GM21737 (cell line): ENCODE data around the gene KRAS.

Source experiments
- ATAC-seq: cut with Tn5 transposase; IDR thresholded peaks from one replicate; pipeline ENCODE4 v1.9.1; 2021; ENCODE audit warnings: mild to moderate bottlenecking, moderate library complexity; ENCODE audit not compliant: unreplicated experiment

The KRAS gene

GRCh38 chr12:25256826-25257225 is 6.1 kb upstream of the KRAS start:
- ATAC-seq: no peak

GRCh38 chr12:25256005-25256404 is 5.3 kb upstream of the KRAS start:
- ATAC-seq: no peak

DNA sequence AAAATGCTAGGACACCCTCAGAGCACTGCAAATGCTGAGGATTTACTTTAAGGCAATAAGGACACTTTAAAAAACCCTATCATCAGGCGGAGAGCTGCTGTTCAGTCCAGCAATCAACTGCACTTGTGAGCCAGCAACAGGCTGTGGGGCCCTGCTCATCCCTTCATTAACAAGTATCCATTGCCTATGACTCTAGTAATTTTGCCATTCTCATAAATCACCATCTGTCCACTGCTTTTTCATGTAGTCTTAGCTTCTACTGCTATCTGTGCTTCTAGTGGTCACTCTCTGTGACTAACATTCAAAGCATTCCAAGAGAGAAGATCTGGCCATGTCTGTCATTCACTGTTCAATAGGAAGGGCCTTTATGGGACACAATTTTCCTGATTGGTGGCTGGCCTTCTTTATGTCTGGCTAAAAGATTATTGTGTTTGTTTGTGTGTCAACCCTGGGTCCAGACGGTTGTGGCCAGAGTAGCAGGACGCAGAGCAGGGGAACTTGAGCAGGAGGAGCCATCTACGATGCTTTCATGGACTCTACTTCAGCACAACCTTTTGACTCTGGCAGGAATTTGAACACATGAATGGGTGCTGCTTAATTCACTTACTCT is 3.6 kb upstream of the KRAS start:
- ATAC-seq: no peak

- no peak for ATAC-seq
Observed at GRCh38 chr12:25253371-25254068, 2.8 kb upstream of the KRAS start.

DNA sequence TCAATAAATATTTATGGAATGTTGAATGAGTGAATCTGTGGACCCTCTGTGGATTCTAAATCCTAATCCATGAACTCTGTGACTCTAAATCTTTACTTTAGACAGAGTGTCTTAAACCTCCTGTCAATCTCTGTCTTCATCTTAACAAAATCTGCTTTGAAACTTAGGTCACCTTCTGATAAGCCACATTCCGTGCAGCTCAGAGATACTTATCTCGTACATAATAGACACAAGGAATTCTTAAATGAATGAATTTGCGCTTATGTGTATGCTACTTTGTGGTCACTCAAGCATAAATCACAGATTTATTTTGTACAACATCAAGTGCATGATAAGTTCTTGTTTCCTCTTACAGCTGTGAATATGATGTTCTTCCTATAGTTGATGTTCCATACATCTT is 2.2 kb upstream of the KRAS start:
- ATAC-seq: no peak

- ATAC-seq: no peak
Observed at GRCh38 chr12:25251769-25252168, 1.0 kb upstream of the KRAS start.

DNA sequence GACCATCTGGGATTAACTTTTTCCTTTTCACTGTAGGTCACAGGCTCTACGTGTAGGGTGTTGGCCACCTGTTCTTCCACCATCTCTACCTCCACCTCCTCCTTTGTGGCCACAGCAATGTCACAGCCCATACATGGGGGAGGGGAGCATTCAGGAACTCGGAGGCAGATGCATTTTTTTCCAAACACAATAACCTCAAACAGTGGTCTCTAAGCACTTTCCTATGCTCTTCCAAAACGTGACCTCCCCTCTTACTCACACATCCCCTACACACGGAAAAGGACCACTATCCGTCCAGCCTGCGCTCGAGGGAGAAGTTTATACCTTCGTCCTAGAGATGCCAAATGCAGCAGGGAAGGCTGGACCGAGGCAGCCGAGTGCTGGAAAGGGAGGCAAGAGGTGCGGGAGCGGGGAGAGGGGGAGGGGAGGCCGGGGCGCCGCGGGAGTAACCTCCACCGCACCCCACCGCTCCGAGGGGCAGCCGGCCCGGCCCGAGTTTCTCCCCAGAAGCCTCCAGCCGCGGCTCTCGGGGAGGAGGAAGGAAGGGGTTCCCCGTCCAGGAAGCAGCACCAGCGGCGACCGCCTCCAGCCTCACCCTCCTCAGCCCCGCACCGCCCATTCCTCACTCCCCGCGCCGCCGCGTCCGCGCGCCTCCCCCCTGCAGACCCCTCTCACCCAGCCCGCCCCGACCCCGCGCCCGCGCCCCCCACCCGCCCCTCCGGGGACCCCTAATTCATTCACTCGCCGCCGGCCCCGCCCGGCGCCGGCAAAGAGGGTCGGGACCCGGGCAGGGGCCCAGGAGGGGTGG is 594 bp downstream of the KRAS start:
- peak; percentile 29 for ATAC-seq

DNA sequence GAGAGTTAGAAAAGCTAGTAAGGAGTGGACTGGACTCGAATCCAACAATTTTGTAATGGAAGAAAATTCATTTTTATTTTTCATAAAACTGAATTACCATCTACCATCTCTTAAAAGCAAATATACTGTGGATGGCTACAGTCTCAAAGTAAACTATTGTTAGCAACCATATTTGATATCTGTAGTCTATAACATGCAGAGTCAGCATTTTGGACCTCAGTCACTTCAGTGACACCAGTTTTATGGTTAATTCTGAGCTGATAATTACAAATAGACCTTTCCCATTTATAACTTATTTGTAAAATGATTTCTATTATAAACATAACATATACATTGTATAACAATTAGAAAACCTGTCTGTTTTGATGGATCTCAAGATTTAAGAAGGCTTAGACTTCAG is 2.0 kb downstream of the KRAS start:
- no peak for ATAC-seq

DNA sequence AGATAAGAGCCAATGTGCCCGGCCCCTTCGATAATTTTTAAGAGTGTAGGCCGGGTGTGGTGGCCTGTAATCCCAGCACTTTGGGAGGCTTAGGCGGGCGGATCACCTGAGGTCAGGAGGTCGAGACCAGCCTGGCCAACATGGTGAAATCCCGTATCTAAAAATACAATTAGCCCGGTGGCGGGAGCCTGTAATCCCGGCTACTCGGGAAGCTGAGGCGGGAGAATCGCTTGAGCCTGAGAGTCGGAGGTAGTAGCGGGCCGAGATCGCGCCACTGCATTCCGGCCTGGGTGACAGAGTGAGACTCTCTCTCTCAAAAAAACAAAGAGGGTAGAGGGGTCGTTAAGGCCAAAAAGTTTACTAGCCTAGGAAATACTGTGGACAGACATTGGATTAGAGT is 2.6 kb downstream of the KRAS start:
- no peak for ATAC-seq

DNA sequence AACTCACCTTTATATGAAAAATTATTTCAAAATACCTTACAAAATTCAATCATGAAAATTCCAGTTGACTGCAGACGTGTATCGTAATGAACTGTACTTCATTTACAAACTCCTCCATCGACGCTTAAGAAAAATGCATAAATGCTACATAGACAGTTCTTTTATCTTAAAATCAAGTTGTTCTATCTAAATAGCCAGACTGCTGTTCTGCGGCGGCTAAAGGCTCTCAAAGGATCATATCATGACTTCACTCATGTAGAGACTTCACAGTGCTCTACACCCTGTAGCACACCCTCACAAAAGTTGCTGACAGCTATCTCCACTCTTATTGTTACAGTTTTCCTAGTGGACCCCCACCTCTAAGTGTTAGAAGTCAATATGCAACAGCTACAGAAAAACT is 5.2 kb downstream of the KRAS start:
- no peak for ATAC-seq

DNA sequence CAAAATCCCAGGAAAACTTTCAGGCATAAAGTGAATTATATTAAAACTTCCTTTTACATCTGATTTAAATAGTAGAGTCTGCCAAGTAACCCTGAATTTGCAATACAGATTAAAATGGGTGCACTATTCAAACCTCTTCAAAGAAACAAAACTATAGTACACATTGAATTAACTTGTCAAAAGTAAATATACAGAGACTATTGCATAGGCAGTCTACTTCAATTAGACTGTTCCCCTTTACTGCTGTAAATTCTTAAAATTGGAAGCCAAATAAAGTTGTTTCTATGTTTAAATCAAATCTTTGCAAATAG is 7.1 kb downstream of the KRAS start:
- no peak for ATAC-seq

- ATAC-seq: no peak
Observed at GRCh38 chr12:25242981-25243679, 7.6 kb downstream of the KRAS start.

- ATAC-seq: no peak
Observed at GRCh38 chr12:25241167-25242020, 9.3 kb downstream of the KRAS start.

DNA sequence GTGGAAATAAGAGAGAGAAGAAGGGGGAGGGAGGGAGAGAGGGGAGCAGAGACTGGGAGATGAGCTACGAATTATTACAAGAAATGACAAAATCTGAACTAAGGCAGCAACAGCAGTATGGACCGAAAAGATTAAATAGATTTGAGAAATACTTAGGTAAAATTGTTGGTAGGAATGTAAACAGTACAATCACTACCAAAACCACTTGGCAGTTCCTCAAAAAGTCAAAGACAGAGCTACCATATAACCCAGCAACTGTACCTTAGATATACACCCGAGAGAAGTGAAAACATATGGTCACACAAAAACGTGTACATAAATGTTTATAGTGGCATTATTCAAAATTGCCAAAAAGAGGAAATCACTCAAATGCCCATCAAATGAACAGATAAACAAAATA is 14.1 kb downstream of the KRAS start:
- no peak for ATAC-seq

DNA sequence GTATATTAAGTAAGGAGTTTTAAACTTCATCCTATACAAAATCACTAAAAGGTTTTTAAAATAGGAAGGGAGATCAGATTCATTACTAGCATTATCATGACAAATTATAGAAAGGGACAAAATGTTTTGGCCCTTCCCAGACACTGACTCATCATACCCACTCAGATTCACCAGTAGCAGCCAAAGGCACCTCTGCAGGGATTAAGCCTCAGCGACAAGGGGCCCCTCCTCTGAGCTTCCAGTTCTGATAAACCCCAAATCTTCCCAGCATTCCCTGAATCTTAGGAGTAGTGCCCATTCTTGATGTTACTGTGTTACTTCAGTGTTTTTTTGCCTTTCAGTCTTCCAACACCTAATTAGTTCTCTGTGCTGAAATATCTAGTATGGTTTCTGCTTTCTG is 14.5 kb downstream of the KRAS start:
- no peak for ATAC-seq

GRCh38 chr12:25213338-25213737 is 37.4 kb downstream of the KRAS start:
- no peak for ATAC-seq

DNA sequence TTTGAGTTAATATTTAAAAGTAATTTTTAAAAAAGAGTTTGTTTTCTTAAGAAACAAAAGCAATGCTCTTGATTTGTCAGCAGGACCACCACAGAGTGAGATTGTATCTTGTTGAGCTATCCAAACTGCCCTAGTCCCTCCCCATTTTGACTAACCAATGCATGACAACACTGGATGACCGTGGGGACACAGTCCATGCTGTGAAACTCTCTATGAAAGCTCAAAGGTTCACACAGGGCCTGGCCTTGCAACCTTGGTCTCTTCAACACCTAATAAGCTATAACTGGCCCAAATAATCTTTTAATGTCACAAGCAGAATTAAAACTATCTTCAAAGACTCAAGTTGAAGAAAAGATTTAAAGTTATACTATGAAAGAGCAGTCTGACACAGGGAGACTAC is 42.2 kb downstream of the KRAS start:
- no peak for ATAC-seq

DNA sequence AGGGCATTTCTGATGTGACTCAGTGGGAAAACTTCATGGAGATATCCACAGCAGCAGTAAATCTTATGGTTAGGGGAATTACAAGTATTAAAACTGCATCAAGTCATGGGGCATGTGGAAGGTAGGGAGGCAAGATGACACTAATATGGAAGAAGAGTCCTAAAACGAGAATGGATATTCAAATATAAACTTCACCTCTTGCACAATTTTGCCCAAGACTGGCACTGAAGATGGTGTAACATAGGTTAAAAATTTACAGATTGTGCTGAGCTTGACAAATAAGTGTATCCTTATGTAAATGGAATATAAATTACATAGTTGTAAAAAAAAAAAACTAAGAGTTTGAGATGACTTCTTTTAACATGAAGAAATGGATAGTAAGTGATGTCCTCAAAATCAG is 42.9 kb downstream of the KRAS start:
- ATAC-seq: no peak

DNA sequence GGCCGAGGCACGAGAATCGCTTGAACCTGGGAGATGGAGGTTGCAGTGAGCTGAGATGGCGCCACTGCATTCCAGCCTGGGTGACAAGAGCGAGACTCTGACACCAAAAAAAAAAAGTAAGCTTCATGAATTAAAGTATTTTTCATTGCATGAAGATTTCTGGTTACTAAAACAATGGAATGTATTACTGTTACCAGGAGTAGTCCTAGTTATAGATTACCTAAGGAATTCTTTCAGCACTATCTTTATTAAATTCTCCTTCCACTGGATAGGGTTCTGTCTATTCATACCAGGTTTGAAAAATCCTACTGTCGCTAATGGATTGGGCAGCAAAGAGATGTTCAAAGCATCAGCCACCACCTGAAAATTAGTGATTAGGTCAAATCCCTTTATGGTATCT is 43.3 kb downstream of the KRAS start:
- ATAC-seq: no peak

DNA sequence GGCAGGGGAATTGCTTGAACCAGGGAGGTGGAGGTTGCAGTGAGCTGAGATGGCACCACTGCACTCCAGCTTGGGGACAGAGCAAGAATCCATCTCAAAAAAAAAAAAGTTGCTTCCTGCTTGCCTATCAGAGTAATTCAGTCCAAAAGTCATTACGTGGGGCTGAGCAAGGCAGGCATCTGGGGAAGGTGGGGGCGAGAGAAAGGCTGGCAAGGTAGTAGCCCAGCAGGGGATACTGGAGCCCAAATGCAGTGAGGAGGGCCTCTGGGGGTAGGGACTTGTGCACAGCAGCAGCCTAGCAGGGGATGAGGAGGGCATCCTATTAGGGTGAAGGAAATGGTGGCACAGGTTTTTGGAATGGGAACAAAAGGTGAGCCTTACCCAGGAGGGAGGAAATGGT is 48.6 kb downstream of the KRAS start:
- ATAC-seq: no peak

- no peak for ATAC-seq
Observed at GRCh38 chr12:25200703-25201102, 50.0 kb downstream of the KRAS start.
